ENCODE measurements around the gene ARHGEF1. TPM values are rescaled to one million over a fixed set of nuclear protein-coding genes. Genes with fewer than 3 reads are reported as not detected.

ARHGEF1 gene
- total RNA-seq, 2 experiments from 2014 or later = 515 to 537 TPM

DNA sequence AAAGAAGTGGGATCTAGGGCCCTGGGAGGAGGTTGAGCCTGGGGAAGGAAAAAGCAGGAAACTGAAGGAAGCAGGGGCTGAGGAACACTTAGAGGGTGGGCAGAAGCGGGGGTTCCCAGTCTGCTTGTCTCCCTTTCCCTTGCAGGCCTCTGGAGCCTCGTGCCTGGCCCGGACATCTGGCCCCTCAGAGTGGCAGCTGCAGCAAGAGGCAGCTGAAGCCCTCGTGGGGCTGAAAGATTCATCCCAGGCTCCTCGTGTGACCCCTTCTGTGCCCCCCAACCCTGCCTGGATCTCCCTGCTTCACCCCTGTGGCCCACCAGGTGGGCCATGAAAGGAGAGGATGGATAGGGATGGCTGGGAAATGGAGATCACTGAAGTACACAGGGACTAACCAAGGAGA is 32.6 kb upstream of the ARHGEF1 start:
- H3K9me3 Mint-ChIP-seq (ENCODE audit: insufficient read depth) = no peaks in the 10 kb centered on the region
- CTCF ChIA-PET = interaction anchor here (1.4 to 1.7 kb wide), 3 partner anchors 9 to 97 kb away, joined by 4 read pairs; no protein-coding TSS in a partner anchor
- H3K4me1 Mint-ChIP-seq (ENCODE audit: low read depth) = no peaks in the 10 kb centered on the region
- H3K4me3 Mint-ChIP-seq = no peak overlapping the region
- H3K27ac Mint-ChIP-seq = no peak overlapping the region
- ATAC-seq (no peak), DNase-seq (no peak)
- H3K36me3 Mint-ChIP-seq (ENCODE audit: low read depth) = no peaks in the 10 kb centered on the region
- H3K27me3 Mint-ChIP-seq (ENCODE audit: low read depth) = peaks cover 31% of the 10 kb centered on the region
- POLR2A ChIA-PET = no interaction called here

DNA sequence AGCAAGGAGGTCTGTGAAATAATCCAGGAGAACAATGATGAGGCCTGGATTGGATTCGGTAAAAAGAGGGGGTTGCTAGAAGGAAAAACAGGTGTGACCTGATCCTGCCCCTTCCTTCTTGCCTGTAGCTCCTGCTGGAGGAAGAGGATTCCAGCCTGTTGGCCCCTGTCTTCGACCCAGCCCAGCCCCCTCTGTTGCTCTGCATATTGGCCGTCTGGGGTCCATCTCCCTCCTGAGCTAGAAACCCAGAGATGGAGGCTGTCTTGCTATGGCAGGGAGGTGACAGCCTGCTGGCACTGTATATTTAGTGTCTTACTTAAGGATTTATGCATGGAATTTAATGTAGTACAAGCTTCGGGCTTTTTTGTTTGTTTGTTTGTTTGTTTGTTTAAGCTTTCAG is 31.5 kb upstream of the ARHGEF1 start:
- Mint-ChIP-seq H3K4me1 (ENCODE audit: low read depth) (no peaks in the 10 kb centered on the region), H3K27ac (no peak overlapping the region), H3K27me3 (ENCODE audit: low read depth) (peaks cover 30% of the 10 kb centered on the region), H3K4me3 (no peak overlapping the region), H3K9me3 (ENCODE audit: insufficient read depth) (no peaks in the 10 kb centered on the region), H3K36me3 (ENCODE audit: low read depth) (no peaks in the 10 kb centered on the region)
- ChIA-PET CTCF (interaction anchor here (1.1 to 2.8 kb wide), 4 partner anchors 8 to 183 kb away, joined by 3 to 8 read pairs (median 4); no protein-coding TSS in a partner anchor), POLR2A (interaction anchor here (0.7 kb wide), 1 partner anchor 9 kb away, joined by 3 read pairs; no protein-coding TSS in a partner anchor)
- ATAC-seq (no peak), DNase-seq (no peak)

DNA sequence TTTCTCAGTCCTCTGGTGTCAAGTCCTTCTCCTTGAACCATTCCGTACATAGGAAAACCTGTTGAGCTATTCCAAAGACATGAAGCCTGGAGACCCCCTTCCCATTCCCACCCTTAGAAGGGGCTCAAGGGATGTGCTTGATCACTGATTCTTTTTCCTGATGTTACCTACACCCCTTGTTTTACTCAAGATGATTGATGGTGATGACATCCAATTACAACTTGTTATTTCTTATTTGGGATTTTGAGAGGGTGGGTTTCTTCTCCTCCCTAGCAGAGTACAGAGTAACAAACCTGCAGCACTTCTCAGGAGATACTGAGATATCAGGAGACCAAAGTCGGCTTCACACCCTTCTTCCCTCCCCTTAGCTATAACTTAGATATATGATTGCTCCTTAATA is 29.6 kb upstream of the ARHGEF1 start:
- CTCF ChIA-PET = interaction anchor here (1.3 to 2.8 kb wide), 2 partner anchors 58 to 106 kb away, joined by 3 to 8 read pairs; partner anchors contain the start of gene RABAC1
- no peaks in the 10 kb centered on the region for H3K36me3 Mint-ChIP-seq (ENCODE audit: low read depth)

DNA sequence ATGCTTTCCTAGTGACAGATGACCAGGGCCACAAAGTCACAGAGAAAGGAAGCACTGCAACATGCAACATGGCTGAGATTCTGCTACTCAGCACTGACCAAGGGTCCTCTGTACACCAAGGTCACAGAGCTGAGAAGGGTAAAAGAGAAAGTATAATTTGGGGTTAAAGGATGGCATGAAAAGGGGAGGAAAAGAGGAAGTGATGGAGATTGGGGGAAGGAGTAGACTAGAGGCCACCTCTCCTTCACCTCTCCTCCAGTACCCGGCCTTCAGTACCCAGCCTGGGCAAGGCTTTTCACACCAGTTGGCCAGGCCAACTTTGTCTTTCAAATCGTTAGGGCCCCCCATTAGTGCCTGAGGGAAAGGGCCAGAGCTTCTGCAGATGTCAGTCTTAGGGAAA is 29.2 kb upstream of the ARHGEF1 start:
- no peaks in the 10 kb centered on the region for H3K36me3 Mint-ChIP-seq (ENCODE audit: low read depth)
- no peaks in the 10 kb centered on the region for H3K9me3 Mint-ChIP-seq (ENCODE audit: insufficient read depth)
- no peak for DNase-seq
- ChIA-PET CTCF (interaction anchor here (1.3 to 2.8 kb wide), 2 partner anchors 59 to 105 kb away, joined by 3 to 8 read pairs; partner anchors contain the start of gene RABAC1), POLR2A (no interaction called here)
- ATAC-seq = no peak
- no peak overlapping the region for H3K4me3 Mint-ChIP-seq
- H3K4me1 Mint-ChIP-seq (ENCODE audit: low read depth) = no peaks in the 10 kb centered on the region
- peaks cover 34% of the 10 kb centered on the region for H3K27me3 Mint-ChIP-seq (ENCODE audit: low read depth)
- no peak overlapping the region for H3K27ac Mint-ChIP-seq

More for the DNA sequence above, 29.6 kb upstream of the ARHGEF1 start:
- H3K4me1 Mint-ChIP-seq (ENCODE audit: low read depth) = no peaks in the 10 kb centered on the region
- peaks cover 34% of the 10 kb centered on the region for H3K27me3 Mint-ChIP-seq (ENCODE audit: low read depth)
- H3K27ac Mint-ChIP-seq = no peak overlapping the region
- POLR2A ChIA-PET = no interaction called here
- no peak for ATAC-seq
- no peaks in the 10 kb centered on the region for H3K9me3 Mint-ChIP-seq (ENCODE audit: insufficient read depth)
- no peak overlapping the region for H3K4me3 Mint-ChIP-seq
- DNase-seq = no peak

DNA sequence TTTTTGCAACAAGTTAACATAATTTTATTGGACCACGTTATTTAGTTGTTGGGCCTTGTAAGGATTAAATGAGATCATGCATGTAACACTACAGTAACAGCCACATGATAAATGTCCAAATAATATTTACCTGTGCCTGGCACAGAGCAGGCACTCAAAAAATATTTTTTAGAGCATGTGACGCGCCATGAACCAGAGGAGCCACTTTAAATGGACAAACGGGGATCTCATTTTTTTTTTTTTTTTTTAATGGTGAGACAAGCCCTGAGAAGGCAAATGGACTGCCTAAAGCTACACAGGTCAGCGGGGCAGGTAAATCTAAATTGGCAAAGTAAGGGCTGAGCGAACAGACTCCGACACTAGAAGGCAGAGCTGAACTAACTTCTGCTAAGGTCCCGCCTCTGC is 23.8 kb upstream of the ARHGEF1 start:
- no peaks in the 10 kb centered on the region for H3K9me3 Mint-ChIP-seq (ENCODE audit: insufficient read depth)
- ChIA-PET CTCF (interaction anchor here (0.6 to 4.1 kb wide), 23 partner anchors 8 to 283 kb away, joined by 3 to 45 read pairs (median 4); partner anchors contain the start of genes CD79A, CEACAM21 and RABAC1), POLR2A (interaction anchor here (1.4 to 11.9 kb wide), 5 partner anchors 12 to 116 kb away, joined by 3 to 192 read pairs (median 20); partner anchors contain the start of genes ARHGEF1 and CD79A)
- no peak for DNase-seq
- peaks cover 37% of the 10 kb centered on the region for H3K36me3 Mint-ChIP-seq (ENCODE audit: low read depth)
- peaks cover 14% of the 10 kb centered on the region for H3K27me3 Mint-ChIP-seq (ENCODE audit: low read depth)
- H3K4me3 Mint-ChIP-seq = peak overlapping the region; percentile 88
- H3K4me1 Mint-ChIP-seq (ENCODE audit: low read depth) = peaks cover 38% of the 10 kb centered on the region
- no peak for ATAC-seq
- H3K27ac Mint-ChIP-seq = peak overlapping the region; percentile 96

DNA sequence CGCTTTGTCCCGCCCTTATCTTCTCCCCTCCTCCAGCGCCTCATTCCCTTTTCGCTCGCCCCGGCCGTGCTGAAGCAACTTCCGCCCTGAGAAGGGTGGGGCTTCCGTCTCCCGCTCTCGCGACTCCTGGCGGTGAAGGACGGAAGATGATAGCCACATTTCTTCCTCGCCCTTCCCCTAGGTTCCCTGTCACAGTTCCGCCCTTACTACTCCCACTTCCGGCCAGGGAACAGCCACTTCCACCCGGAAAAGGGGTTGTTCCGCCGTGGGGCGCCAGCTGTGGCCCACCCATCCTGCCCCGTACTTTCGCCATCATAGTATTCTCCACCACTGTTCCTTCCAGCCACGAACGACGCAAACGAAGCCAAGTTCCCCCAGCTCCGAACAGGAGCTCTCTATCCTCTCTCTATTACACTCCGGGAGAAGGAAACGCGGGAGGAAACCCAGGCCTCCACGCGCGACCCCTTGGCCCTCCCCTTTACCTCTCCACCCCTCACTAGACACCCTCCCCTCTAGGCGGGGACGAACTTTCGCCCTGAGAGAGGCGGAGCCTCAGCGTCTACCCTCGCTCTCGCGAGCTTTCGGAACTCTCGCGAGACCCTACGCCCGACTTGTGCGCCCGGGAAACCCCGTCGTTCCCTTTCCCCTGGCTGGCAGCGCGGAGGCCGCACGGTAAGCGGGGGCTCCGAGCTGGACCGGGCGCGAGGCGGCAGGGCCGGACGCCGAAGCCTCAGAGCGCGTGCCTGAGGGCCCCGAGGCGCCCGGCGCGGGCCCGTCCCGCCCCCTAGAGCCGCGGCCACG is 23.2 kb upstream of the ARHGEF1 start, which contains the start of gene RPS19:
TSS of gene RPS19 (plus strand) at position 638 of the 801 bp plus-strand sequence. CDS start 520 bp downstream, outside the sequence.
- Mint-ChIP-seq H3K4me3 (peak within 1 kb of the TSS; percentile 88), H3K9me3 (ENCODE audit: insufficient read depth) (no peaks in the 10 kb centered on the region), H3K27ac (peak within 1 kb of the TSS; percentile 96), H3K4me1 (ENCODE audit: low read depth) (peaks cover 44% of the 10 kb centered on the region), H3K27me3 (ENCODE audit: low read depth) (peaks cover 8% of the 10 kb centered on the region), H3K36me3 (ENCODE audit: low read depth) (peaks cover 43% of the 10 kb centered on the region)
- CTCF ChIA-PET = interaction anchor here (0.6 to 4.1 kb wide), 25 partner anchors 9 to 218 kb away, joined by 3 to 45 read pairs (median 4); partner anchors contain the start of genes CD79A, ERFL and RABAC1
- ATAC-seq (peak; percentile 87), DNase-seq (peak; percentile 99)
- POLR2A ChIA-PET = interaction anchor here (1.2 to 11.9 kb wide), 8 partner anchors 9 to 115 kb away, joined by 3 to 192 read pairs (median 12); partner anchors contain the start of genes ARHGEF1 and CD79A

DNA sequence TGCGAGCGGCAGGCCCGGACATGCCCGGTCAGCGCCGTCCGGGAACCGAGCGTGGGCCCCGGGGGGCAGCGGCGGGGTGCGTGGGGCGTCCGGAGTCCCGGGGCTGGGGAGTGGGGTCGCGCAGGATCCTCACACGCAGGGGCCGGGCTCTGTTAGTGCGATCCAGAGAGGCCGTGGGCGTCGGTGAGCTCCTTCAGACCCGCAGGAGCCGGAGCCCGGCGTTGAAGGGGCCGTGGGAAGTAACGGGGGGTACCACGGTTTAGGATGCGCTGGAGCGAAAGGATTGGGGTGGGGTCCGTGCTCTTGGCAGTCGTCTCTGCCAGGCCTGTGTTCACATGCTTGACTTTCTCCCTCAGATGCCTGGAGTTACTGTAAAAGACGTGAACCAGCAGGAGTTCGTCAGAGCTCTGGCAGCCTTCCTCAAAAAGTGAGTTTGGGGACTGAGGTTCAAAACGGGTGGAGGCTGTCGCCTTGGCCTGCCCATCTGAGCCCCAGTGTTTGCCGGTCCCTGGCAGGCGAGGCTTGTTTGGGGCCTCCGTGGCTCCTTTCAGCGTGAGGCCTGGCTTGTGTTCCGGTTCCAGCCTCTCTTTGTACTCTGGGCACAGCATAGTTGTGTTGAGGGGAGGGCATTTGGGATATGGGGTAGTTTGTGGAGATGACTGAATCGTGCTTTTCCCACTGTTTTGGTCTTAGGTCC is 22.4 kb upstream of the ARHGEF1 start:
- Mint-ChIP-seq H3K9me3 (ENCODE audit: insufficient read depth) (no peaks in the 10 kb centered on the region), H3K27ac (peak overlapping the region; percentile 94), H3K27me3 (ENCODE audit: low read depth) (peaks cover 5% of the 10 kb centered on the region), H3K4me3 (peak overlapping the region; percentile 88), H3K36me3 (ENCODE audit: low read depth) (peaks cover 47% of the 10 kb centered on the region), H3K4me1 (ENCODE audit: low read depth) (peaks cover 48% of the 10 kb centered on the region)
- DNase-seq (no peak), ATAC-seq (peak; percentile 0)
- CTCF ChIA-PET = interaction anchor here (0.9 to 4.1 kb wide), 14 partner anchors 8 to 174 kb away, joined by 3 to 45 read pairs (median 8); partner anchors contain the start of genes CD79A, ERFL and RABAC1
- POLR2A ChIA-PET = interaction anchor here (0.7 to 11.9 kb wide), 9 partner anchors 8 to 114 kb away, joined by 3 to 192 read pairs (median 11); partner anchors contain the start of genes ARHGEF1 and CD79A

DNA sequence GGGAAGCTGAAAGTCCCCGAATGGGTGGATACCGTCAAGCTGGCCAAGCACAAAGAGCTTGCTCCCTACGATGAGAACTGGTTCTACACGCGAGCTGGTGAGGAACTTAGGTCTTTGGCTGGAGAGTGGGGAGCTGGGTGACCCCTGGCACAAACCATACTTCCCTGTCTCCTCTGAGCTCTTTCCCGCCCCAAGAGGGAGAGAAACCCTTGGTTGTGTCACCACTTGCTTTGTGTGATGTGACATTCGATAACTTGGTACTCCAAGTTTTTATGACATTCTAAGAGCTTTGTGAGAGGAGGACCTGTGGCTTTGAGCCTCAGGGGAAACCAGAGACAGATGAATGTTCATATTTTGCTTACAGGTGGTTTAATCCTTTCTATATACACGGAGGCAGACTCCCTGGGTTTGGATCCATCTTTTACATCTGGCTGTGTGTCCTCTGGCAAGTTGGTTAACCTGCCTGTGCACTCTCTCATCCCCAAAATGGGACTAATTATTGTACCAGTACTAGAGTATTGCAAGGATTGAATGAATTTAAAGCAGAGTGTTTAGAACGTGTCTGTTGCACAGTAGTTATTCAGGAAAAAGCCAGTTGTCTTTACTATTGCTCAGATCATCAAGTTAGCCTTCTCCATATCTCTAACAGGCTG is 21.7 kb upstream of the ARHGEF1 start:
- peak overlapping the region; percentile 94 for H3K27ac Mint-ChIP-seq
- peaks cover 49% of the 10 kb centered on the region for H3K36me3 Mint-ChIP-seq (ENCODE audit: low read depth)
- no peak for DNase-seq
- ChIA-PET CTCF (interaction anchor here (1.6 to 4.1 kb wide), 7 partner anchors 10 to 97 kb away, joined by 3 to 45 read pairs (median 30); partner anchors contain the start of genes CD79A, ERFL and RABAC1), POLR2A (interaction anchor here (1.2 to 11.9 kb wide), 6 partner anchors 10 to 84 kb away, joined by 3 to 192 read pairs (median 16); partner anchors contain the start of genes ARHGEF1 and CD79A)
- peaks cover 54% of the 10 kb centered on the region for H3K4me1 Mint-ChIP-seq (ENCODE audit: low read depth)
- H3K9me3 Mint-ChIP-seq (ENCODE audit: insufficient read depth) = no peaks in the 10 kb centered on the region
- no peak for ATAC-seq
- peak overlapping the region; percentile 88 for H3K4me3 Mint-ChIP-seq
- peaks cover 4% of the 10 kb centered on the region for H3K27me3 Mint-ChIP-seq (ENCODE audit: low read depth)

DNA sequence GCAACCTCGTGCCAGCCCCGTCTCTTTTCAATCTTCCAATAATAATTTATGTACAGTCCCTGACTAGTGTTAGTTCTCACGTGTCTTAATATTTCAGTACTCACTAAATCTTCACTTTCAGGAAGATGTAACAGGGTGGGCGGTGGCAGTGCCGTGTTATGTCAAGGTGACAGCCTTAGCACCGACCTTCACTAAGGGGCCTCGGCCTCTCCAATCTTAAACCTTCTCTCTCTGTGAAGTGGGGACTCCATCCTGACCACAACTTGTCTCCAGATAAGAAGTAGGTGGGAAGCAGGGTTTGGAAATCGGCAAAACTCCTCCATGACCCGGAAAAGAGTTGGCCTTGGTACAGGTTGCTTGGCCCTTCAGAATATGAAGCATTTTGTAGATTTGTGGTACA is 21.1 kb upstream of the ARHGEF1 start:
- Mint-ChIP-seq H3K36me3 (ENCODE audit: low read depth) (peaks cover 52% of the 10 kb centered on the region), H3K27ac (peak overlapping the region; percentile 94), H3K4me1 (ENCODE audit: low read depth) (peaks cover 60% of the 10 kb centered on the region), H3K27me3 (ENCODE audit: low read depth) (peaks cover 4% of the 10 kb centered on the region), H3K9me3 (ENCODE audit: insufficient read depth) (no peaks in the 10 kb centered on the region), H3K4me3 (peak overlapping the region; percentile 88)
- no peak for DNase-seq
- POLR2A ChIA-PET = interaction anchor here (1.9 to 11.9 kb wide), 4 partner anchors 9 to 84 kb away, joined by 12 to 192 read pairs (median 20); partner anchors contain the start of gene ARHGEF1
- no peak for ATAC-seq
- CTCF ChIA-PET = interaction anchor here (3.2 to 4.1 kb wide), 5 partner anchors 9 to 90 kb away, joined by 30 to 45 read pairs (median 34); partner anchors contain the start of gene CD79A

DNA sequence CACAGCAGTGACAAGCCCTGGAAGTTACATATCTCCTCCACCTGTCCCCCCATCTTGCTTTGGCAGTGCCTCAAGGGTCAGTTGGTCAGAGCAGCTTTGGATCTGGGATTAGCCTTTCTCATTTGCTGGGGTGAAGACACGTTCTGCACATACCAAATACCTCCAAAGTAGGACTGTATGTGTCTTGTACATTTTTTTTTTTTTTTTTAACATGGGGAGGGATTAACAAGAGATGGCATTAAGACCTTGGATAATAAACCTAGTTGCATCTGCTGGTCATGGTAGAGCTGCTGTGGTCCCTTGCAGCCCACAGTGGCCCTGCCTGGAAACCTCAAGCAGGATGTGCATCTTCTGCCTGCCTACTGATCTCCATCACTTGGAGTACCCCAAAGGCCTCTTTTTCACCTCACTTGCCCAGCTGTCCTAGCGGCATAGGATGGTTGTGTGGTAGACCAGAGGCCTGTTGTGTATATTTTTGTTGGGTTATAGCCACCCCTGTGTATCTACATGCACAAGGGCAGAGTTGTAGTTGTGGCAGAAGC is 20.5 kb upstream of the ARHGEF1 start:
- Mint-ChIP-seq H3K4me1 (ENCODE audit: low read depth) (peaks cover 64% of the 10 kb centered on the region), H3K27me3 (ENCODE audit: low read depth) (no peaks in the 10 kb centered on the region), H3K27ac (peak overlapping the region; percentile 94), H3K4me3 (peak overlapping the region; percentile 88), H3K9me3 (ENCODE audit: insufficient read depth) (no peaks in the 10 kb centered on the region), H3K36me3 (ENCODE audit: low read depth) (peaks cover 55% of the 10 kb centered on the region)
- no peak for ATAC-seq
- CTCF ChIA-PET = interaction anchor here (0.7 to 3.5 kb wide), 6 partner anchors 11 to 83 kb away, joined by 4 to 34 read pairs (median 6); no protein-coding TSS in a partner anchor
- peak; percentile 56 for DNase-seq
- POLR2A ChIA-PET = interaction anchor here (1.1 to 11.9 kb wide), 4 partner anchors 9 to 83 kb away, joined by 4 to 192 read pairs (median 16); partner anchors contain the start of genes ARHGEF1 and CD79A
